ENCODE results near the gene IBA57. TPM values are rescaled to one million over a fixed set of nuclear protein-coding genes. Genes with fewer than 3 reads are reported as not detected.
A peak's percentile ranks its signal among the peaks of the same experiment; 100 is the strongest.
"Not testable (repeated sequence)": the region's sequence is repeated elsewhere in the genome, so short reads cannot be mapped to it uniquely, and the experiment has no call there.

Gene IBA57
- total RNA-seq, 3 donors from 2014 or later: 3.4 to 4.1 (median 3.9) TPM

- Histone ChIP-seq H3K4me3 (no peak overlapping the region), H3K9me3 (no peaks in the 10 kb centered on the region), H3K36me3 (no peaks in the 10 kb centered on the region), H3K4me1 (no peaks in the 10 kb centered on the region), H3K27ac (no peak overlapping the region), H3K27me3 (no peaks in the 10 kb centered on the region)
- DNase-seq (ENCODE audit: low spot score in 2 of 2): peak in 1 of 2 donors; percentile 11
- no peak for TF ChIP-seq POLR2AphosphoS5 (IDR thresholded peaks at IDR 0.05)
- TF ChIP-seq, protein P1, sequence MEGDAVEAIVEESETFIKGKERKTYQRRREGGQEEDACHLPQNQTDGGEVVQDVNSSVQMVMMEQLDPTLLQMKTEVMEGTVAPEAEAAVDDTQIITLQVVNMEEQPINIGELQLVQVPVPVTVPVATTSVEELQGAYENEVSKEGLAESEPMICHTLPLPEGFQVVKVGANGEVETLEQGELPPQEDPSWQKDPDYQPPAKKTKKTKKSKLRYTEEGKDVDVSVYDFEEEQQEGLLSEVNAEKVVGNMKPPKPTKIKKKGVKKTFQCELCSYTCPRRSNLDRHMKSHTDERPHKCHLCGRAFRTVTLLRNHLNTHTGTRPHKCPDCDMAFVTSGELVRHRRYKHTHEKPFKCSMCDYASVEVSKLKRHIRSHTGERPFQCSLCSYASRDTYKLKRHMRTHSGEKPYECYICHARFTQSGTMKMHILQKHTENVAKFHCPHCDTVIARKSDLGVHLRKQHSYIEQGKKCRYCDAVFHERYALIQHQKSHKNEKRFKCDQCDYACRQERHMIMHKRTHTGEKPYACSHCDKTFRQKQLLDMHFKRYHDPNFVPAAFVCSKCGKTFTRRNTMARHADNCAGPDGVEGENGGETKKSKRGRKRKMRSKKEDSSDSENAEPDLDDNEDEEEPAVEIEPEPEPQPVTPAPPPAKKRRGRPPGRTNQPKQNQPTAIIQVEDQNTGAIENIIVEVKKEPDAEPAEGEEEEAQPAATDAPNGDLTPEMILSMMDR (IDR thresholded peaks at IDR 0.05): peak in 1 of 3 donors; percentile 13
- intact Hi-C loops (cut with DNase I; ENCODE audit: low total_unique reads): no loop called here
Observed at GRCh38 chr1:228217551-228218344, 52.1 kb downstream of the IBA57 start.

DNA sequence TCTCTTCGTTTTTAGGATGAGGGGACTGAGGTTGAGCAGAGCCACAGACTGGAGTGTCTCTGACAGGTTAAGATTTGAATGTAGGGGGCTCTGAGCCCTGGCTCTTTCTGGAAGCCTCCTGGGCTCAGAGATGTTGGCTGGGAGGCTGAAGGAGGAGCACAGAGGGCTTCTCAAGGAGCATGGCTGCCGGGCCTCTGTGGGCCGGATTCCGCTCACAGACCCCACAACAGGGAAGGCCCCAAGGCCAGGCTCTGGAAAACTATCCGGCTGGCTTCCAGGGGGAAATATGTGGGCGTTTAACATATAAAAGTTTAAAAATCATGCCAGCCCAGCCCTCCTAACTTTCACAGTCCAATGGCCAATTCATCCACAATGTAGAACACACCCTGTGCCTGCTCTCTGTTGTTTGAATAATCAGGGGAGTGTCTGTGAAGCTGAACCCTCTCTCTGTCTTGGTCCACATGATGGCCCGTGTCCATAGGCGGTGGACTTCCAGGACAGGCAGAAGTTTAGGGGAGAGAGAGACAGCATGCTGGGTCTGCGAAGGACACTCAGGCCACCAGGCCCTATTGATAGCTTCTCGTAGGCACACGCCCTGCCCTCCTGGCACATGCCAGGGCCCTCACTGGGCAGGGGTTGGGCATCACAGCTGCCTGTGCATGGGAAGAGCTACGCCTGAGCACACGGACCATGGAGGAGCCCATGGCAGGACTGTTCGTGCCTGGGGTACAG is 53.1 kb downstream of the IBA57 start:
- TF ChIP-seq, protein P1 (IDR thresholded peaks at IDR 0.05): no peak
- TF ChIP-seq POLR2A (IDR thresholded peaks at IDR 0.05) (no peak), POLR2AphosphoS5 (IDR thresholded peaks at IDR 0.05) (no peak)
- no peaks in the 10 kb centered on the region for H3K9me3 ChIP-seq
- H3K27me3 ChIP-seq: no peaks in the 10 kb centered on the region
- H3K36me3 ChIP-seq: no peaks in the 10 kb centered on the region
- no peaks in the 10 kb centered on the region for H3K4me1 ChIP-seq
- DNase-seq (ENCODE audit: low spot score in 2 of 2): no peak
- intact Hi-C loops (cut with DNase I; ENCODE audit: low total_unique reads): no loop called here
- H3K4me3 ChIP-seq: no peak overlapping the region
- no peak overlapping the region for H3K27ac ChIP-seq

GRCh38 chr1:228219245-228219961 is 53.8 kb downstream of the IBA57 start:
- H3K27me3 ChIP-seq: no peaks in the 10 kb centered on the region
- DNase-seq (ENCODE audit: low spot score in 2 of 2): peak in 1 of 2 donors; percentile 11
- no peak overlapping the region for H3K27ac ChIP-seq
- H3K36me3 ChIP-seq: no peaks in the 10 kb centered on the region
- H3K4me1 ChIP-seq: no peaks in the 10 kb centered on the region
- peaks cover 2 to 6% of the 10 kb centered on the region in 2 donors for H3K9me3 ChIP-seq
- H3K4me3 ChIP-seq: no peak overlapping the region
- no peak for TF ChIP-seq POLR2A (IDR thresholded peaks at IDR 0.05)
- TF ChIP-seq, protein P1 (IDR thresholded peaks at IDR 0.05): no peak
- intact Hi-C loops (cut with DNase I; ENCODE audit: low total_unique reads): no loop called here

GRCh38 chr1:228219962-228220780 is 54.6 kb downstream of the IBA57 start:
- intact Hi-C loops (cut with DNase I; ENCODE audit: low total_unique reads): loop anchor here (5.0 kb wide), 1 partner anchor 997 kb away; no protein-coding TSS in a partner anchor
- peak in 1 of 2 donors; percentile 8 for DNase-seq (ENCODE audit: low spot score in 2 of 2)
- TF ChIP-seq POLR2A (IDR thresholded peaks at IDR 0.05): no peak
- TF ChIP-seq POLR2AphosphoS5 (IDR thresholded peaks at IDR 0.05): no peak
- TF ChIP-seq, protein P1 (IDR thresholded peaks at IDR 0.05): no peak

DNA sequence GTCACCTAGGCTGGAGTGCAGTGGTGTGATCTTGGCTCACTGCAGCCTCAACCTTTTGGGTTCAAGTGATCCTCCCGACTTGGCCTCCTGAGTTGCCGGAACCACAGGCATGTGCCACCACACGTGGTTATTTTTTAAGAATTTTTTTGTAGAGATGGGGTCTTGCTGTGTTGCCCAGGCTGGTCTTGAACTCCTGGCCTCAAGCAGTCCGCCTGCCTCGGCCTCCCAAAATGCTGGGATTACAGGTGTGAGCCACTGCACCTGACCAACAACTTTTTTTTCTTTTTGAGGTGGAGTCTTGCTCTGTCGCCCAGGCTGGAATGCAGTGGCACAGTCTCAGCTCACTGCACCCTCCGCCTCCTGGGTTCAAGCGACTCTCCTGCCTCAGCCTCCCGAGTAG is 55.5 kb downstream of the IBA57 start:
- not testable (repeated sequence) for H3K27me3 ChIP-seq; H3K4me3 ChIP-seq; H3K36me3 ChIP-seq; H3K4me1 ChIP-seq; DNase-seq (ENCODE audit: low spot score in 2 of 2); H3K27ac ChIP-seq
- intact Hi-C loops (cut with DNase I; ENCODE audit: low total_unique reads): loop anchor here (5.0 kb wide), 1 partner anchor 996 kb away; no protein-coding TSS in a partner anchor
- H3K9me3 ChIP-seq: peaks cover 12 to 13% of the 10 kb centered on the region in 2 donors

More at GRCh38 chr1:228219962-228220780, 54.6 kb downstream of the IBA57 start:
- Histone ChIP-seq H3K36me3 (no peaks in the 10 kb centered on the region), H3K4me1 (no peaks in the 10 kb centered on the region), H3K27me3 (no peaks in the 10 kb centered on the region), H3K9me3 (peaks cover 9 to 13% of the 10 kb centered on the region in 2 donors), H3K4me3 (no peak overlapping the region), H3K27ac (no peak overlapping the region)
